Stomach (tissue), 4 donors: ENCODE data around the gene TREM2.

Experiments used
- CTCF ChIP-seq, 7 experiments: fragments of 450-650 bp in 4 of 7; fragments of 200-600 bp in 3 of 7; sonication (generic) in 3 of 7; IDR thresholded peaks; one replicate each; pipeline ENCODE4 v1.5.1; 2016 to 2019; ENCODE audit warnings: antibody characterized with exemption in 7 of 7, control low read depth in 2 of 7, mild to moderate bottlenecking in 1 of 7
- POLR2AphosphoS5 ChIP-seq, 3 donors: sonication (generic); formaldehyde crosslinking; IDR thresholded peaks; one replicate each; pipeline ENCODE4 v1.6.1; 2016; ENCODE audit warnings: antibody characterized with exemption in 3 of 3

GRCh38 chr6:41120058-41120457 is 42.9 kb downstream of the TREM2 start:
- TF ChIP-seq CTCF (IDR thresholded peaks at IDR 0.05) (no peak), POLR2AphosphoS5 (IDR thresholded peaks at IDR 0.05) (no peak)
